A673 (cell line): ENCODE results near the gene GRPEL2. TPM values are rescaled to one million over a fixed set of nuclear protein-coding genes. Genes with fewer than 3 reads are reported as not detected.

ENCODE experiments used
- BruUV-seq: library from RNA; stranded (reverse); fragments of 400-500 nt; replicated peaks from 2 replicates; lab custom pipeline; 2021; lab: Mats Ljungman, UMichigan
- CTCF ChIA-PET: fragments of 300-600 bp; sonication (Branson Sonifier 250); formaldehyde crosslinking; loops from one replicate; lab custom pipeline; 2022; ENCODE audit warnings: antibody characterized with exemption; lab: Charles Lee
- POLR2A ChIA-PET: fragments of 300-600 bp; sonication (Branson Sonifier 250); formaldehyde crosslinking; loops from one replicate; lab custom pipeline; 2022; ENCODE audit warnings: antibody characterized with exemption; ENCODE audit not compliant: low non-redundant PET; lab: Charles Lee
- DNase-seq: peaks from one replicate; pipeline ENCODE4 v3.0.0-alpha.2; 2015; ENCODE audit warnings: low spot score
- H3K27ac ChIP-seq: fragments of 200-600 bp; sonication (generic); 2 replicates; pipeline ENCODE4 v1.5.1; 2016; ENCODE audit warnings: mixed run types, low read depth, mild to moderate bottlenecking, mixed read lengths, antibody characterized with exemption, low read length; ENCODE audit not compliant: poor library complexity, severe bottlenecking
- H3K27me3 ChIP-seq: fragments of 200-600 bp; sonication (generic); replicated peaks from 2 replicates; pipeline ENCODE4 v1.6.1; 2017; ENCODE audit warnings: mixed run types, low read depth, mild to moderate bottlenecking, mixed read lengths, antibody characterized with exemption, low read length; ENCODE audit not compliant: insufficient read depth, poor library complexity
- H3K36me3 ChIP-seq: fragments of 200-600 bp; sonication (generic); 2 replicates; pipeline ENCODE4 v1.6.1; 2016; ENCODE audit warnings: mixed run types, mild to moderate bottlenecking, mixed read lengths, antibody characterized with exemption, low read length; ENCODE audit not compliant: insufficient read depth, poor library complexity, severe bottlenecking
- H3K4me1 ChIP-seq: fragments of 200-600 bp; sonication (generic); 2 replicates; pipeline ENCODE4 v1.6.1; 2017; ENCODE audit warnings: mixed run types, mild to moderate bottlenecking, mixed read lengths, antibody characterized with exemption, low read length; ENCODE audit not compliant: insufficient read depth, poor library complexity, severe bottlenecking
- H3K4me3 ChIP-seq: fragments of 200-600 bp; sonication (generic); 2 replicates; pipeline ENCODE4 v1.5.1; 2016; ENCODE audit warnings: low read depth, mixed run types, mild to moderate bottlenecking, mixed read lengths, low read length; ENCODE audit not compliant: poor library complexity, severe bottlenecking
- H3K9me3 ChIP-seq: fragments of 200-600 bp; sonication (generic); 2 replicates; pipeline ENCODE4 v1.6.1; 2016; ENCODE audit warnings: mixed run types, low read depth, mild to moderate bottlenecking, mixed read lengths, antibody characterized with exemption, low read length; ENCODE audit not compliant: poor library complexity, severe bottlenecking
- EZH2 ChIP-seq: fragments of 200-600 bp; sonication (generic); IDR thresholded peaks from 2 replicates; pipeline ENCODE4 v1.6.1; 2017; ENCODE audit warnings: borderline replicate concordance, low read depth, mild to moderate bottlenecking, mixed read lengths, antibody characterized with exemption, low read length; ENCODE audit not compliant: poor library complexity, severe bottlenecking
- intact Hi-C: fragments of 100-400 bp; cut with micrococcal nuclease; formaldehyde crosslinking; loops from one replicate; pipeline ENCODE4 v1.10.0; 2022; ENCODE audit not compliant: unreplicated experiment
- total RNA-seq: library from RNA; stranded (reverse); gene quantifications from 2 replicates; pipeline ENCODE4 v1.2.3, GENCODE V29; 2021
- TF ChIP-seq, protein P1 (sequence below): fragments of 300-800, 200-600 bp; sonication (generic); conservative IDR thresholded peaks from 2 replicates; pipeline ENCODE4 v1.5.1; 2017; ENCODE audit warnings: low read depth, mild to moderate bottlenecking, antibody characterized with exemption, low read length, moderate library complexity, mixed read lengths

GRPEL2 gene
- total RNA-seq, 1 experiment from 2014 or later = 33.2 TPM

GRCh38 chr5:149375434-149375833 is 30.1 kb downstream of the GRPEL2 start:
- no peaks in the 10 kb centered on the region for H3K9me3 ChIP-seq
- no peaks in the 10 kb centered on the region for H3K4me1 ChIP-seq
- H3K27ac ChIP-seq = no peak overlapping the region
- ChIA-PET POLR2A (no interaction called here), CTCF (no interaction called here)
- DNase-seq = no peak
- TF ChIP-seq, protein P1, sequence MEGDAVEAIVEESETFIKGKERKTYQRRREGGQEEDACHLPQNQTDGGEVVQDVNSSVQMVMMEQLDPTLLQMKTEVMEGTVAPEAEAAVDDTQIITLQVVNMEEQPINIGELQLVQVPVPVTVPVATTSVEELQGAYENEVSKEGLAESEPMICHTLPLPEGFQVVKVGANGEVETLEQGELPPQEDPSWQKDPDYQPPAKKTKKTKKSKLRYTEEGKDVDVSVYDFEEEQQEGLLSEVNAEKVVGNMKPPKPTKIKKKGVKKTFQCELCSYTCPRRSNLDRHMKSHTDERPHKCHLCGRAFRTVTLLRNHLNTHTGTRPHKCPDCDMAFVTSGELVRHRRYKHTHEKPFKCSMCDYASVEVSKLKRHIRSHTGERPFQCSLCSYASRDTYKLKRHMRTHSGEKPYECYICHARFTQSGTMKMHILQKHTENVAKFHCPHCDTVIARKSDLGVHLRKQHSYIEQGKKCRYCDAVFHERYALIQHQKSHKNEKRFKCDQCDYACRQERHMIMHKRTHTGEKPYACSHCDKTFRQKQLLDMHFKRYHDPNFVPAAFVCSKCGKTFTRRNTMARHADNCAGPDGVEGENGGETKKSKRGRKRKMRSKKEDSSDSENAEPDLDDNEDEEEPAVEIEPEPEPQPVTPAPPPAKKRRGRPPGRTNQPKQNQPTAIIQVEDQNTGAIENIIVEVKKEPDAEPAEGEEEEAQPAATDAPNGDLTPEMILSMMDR = no peak
- TF ChIP-seq EZH2 = no peak
- no peaks in the 10 kb centered on the region for H3K36me3 ChIP-seq
- no peak overlapping the region for H3K4me3 ChIP-seq
- no TSS peak for BruUV-seq
- intact Hi-C loops = no loop called here
- H3K27me3 ChIP-seq = no peaks in the 10 kb centered on the region

GRCh38 chr5:149376104-149376503 is 30.8 kb downstream of the GRPEL2 start:
- no peak overlapping the region for H3K27ac ChIP-seq
- H3K9me3 ChIP-seq = no peaks in the 10 kb centered on the region
- TF ChIP-seq EZH2 = no peak
- TF ChIP-seq, protein P1 = no peak
- no peak for DNase-seq
- POLR2A ChIA-PET = no interaction called here
- H3K4me3 ChIP-seq = no peak overlapping the region
- H3K36me3 ChIP-seq = no peaks in the 10 kb centered on the region
- CTCF ChIA-PET = no interaction called here
- no TSS peak for BruUV-seq
- intact Hi-C loops = no loop called here
- no peaks in the 10 kb centered on the region for H3K27me3 ChIP-seq
- no peaks in the 10 kb centered on the region for H3K4me1 ChIP-seq

DNA sequence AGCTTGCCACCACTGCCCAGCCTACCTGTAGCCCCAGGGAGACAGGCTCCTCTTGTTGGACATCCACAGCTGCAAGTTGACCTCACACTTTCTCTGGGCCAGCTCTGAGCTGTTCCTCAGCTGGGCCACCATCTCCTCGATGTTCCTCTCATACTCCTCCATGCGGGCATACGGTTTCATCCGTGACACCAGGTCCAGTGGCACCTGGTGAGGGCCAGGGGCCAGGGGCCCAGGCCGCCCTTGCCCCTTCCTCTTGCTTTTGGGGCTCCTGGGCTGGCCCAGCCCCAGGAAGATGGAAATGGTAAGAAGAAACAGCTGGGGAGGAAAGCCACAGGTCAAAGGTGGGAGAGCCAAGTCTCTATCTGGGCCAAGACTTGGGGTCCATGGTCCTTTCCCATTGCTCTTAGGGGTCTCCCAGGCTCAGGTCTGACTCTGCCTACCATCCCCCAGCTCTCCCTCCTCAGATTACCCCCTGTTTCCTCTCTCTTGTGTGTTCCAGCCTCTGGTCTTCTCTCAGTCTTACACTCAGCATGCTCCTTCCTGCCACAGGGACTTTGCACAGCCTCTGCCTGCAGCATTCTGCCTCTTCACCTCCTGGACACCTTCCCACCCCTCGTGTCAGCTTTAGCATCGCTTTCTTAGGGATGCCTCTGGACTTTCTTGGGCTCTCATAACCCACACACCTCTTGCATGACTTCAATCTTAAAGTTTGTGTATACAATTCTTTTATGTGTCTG is 31.6 kb downstream of the GRPEL2 start:
- no peak for DNase-seq
- ChIA-PET POLR2A (no interaction called here), CTCF (no interaction called here)
- no peaks in the 10 kb centered on the region for H3K36me3 ChIP-seq
- no peak overlapping the region for H3K4me3 ChIP-seq
- TF ChIP-seq, protein P1 = no peak
- TF ChIP-seq EZH2 = no peak
- intact Hi-C loops = no loop called here
- no peaks in the 10 kb centered on the region for H3K9me3 ChIP-seq
- BruUV-seq = no TSS peak
- H3K4me1 ChIP-seq = no peaks in the 10 kb centered on the region
- no peak overlapping the region for H3K27ac ChIP-seq
- no peaks in the 10 kb centered on the region for H3K27me3 ChIP-seq
